GM18511 (cell line): ENCODE data around the gene CYP26A1.
"Not testable (repeated sequence)": the region's sequence is repeated elsewhere in the genome, so short reads cannot be mapped to it uniquely, and the experiment has no call there.

Source experiments
- ATAC-seq: cut with Tn5 transposase; IDR thresholded peaks from one replicate; pipeline ENCODE4 v1.9.1; 2021; ENCODE audit warnings: mild to moderate bottlenecking, moderate library complexity; ENCODE audit not compliant: unreplicated experiment

Gene CYP26A1

GRCh38 chr10:93077860-93078337 is 4.2 kb downstream of the CYP26A1 start:
- ATAC-seq: no peak

- no peak for ATAC-seq
These were observed 6.1 kb downstream of the CYP26A1 start for GRCh38 chr10:93079663-93080349.

- peak; percentile 56 for ATAC-seq
These were observed 6.8 kb downstream of the CYP26A1 start for GRCh38 chr10:93080350-93081046.

- ATAC-seq: no peak
These were observed 7.6 kb downstream of the CYP26A1 start for GRCh38 chr10:93081318-93081717.

GRCh38 chr10:93081834-93082233 is 8.1 kb downstream of the CYP26A1 start:
- no peak for ATAC-seq

GRCh38 chr10:93083743-93084539 is 10.2 kb downstream of the CYP26A1 start:
- no peak for ATAC-seq

GRCh38 chr10:93085272-93085859 is 11.7 kb downstream of the CYP26A1 start:
- no peak for ATAC-seq

- no peak for ATAC-seq
These were observed 12.6 kb downstream of the CYP26A1 start for GRCh38 chr10:93086289-93086688.

- no peak for ATAC-seq
These were observed 14.2 kb downstream of the CYP26A1 start for GRCh38 chr10:93087846-93088245.

GRCh38 chr10:93088466-93088865 is 14.8 kb downstream of the CYP26A1 start:
- no peak for ATAC-seq

- ATAC-seq: no peak
These were observed 16.9 kb downstream of the CYP26A1 start for GRCh38 chr10:93090619-93091018.

GRCh38 chr10:93091960-93092359 is 18.3 kb downstream of the CYP26A1 start:
- no peak for ATAC-seq

GRCh38 chr10:93095225-93095624 is 21.5 kb downstream of the CYP26A1 start:
- no peak for ATAC-seq

GRCh38 chr10:93096901-93097300 is 23.2 kb downstream of the CYP26A1 start:
- ATAC-seq: no peak

- ATAC-seq: no peak
These were observed 23.7 kb downstream of the CYP26A1 start for GRCh38 chr10:93097386-93097785.

- ATAC-seq: no peak
These were observed 25.1 kb downstream of the CYP26A1 start for GRCh38 chr10:93098816-93099215.

GRCh38 chr10:93099670-93100069 is 26.0 kb downstream of the CYP26A1 start:
- ATAC-seq: no peak

GRCh38 chr10:93101148-93101547 is 27.5 kb downstream of the CYP26A1 start:
- not testable (repeated sequence) for ATAC-seq

GRCh38 chr10:93103953-93104352 is 30.3 kb downstream of the CYP26A1 start:
- ATAC-seq: no peak

GRCh38 chr10:93106631-93107072 is 33.0 kb downstream of the CYP26A1 start:
- ATAC-seq: no peak
